ENCODE measurements around the gene SF1.

SF1 gene

DNA sequence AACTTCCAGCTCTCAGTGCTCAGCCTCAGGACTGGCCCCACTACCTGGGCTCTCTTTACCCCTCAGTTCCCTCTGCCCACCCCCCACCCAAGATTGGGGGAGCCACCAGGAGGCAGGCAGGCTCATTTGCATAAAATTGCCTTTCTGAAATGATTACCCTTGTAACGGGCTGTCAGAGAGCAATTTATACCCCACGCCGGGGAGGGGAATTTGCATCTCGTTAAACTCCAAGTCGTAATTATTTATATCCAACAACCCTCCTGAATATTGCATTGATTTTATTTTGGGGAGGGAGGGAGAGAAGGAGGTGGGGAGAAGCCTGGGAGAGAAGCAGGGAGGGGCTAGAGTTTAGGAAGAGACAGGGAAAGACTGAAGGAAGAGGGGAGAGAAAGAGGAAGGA, 63.7 kb downstream of the SF1 start:
- DNase-seq (ENCODE audit: low read depth in 2 of 3, low spot score in 1 of 3) = no peak
